HEK293 (cell line): ENCODE results near the gene LAMC3.
A peak's percentile ranks its signal among the peaks of the same experiment; 100 is the strongest.

Source experiments
- CTCF ChIA-PET: fragments of 350-600 bp; formaldehyde crosslinking; extraction: SDS; loops from one replicate; lab custom pipeline; 2021; ENCODE audit warnings: antibody characterized with exemption; lab: Yijun Ruan, JAX
- POLR2A ChIA-PET: fragments of 300-600 bp; formaldehyde crosslinking; extraction: SDS; loops from one replicate; lab custom pipeline; 2020; ENCODE audit warnings: antibody characterized with exemption, inconsistent platforms; lab: Yijun Ruan, JAX
- H3K27ac ChIP-seq: fragments of 200-500 bp; sonication (Bioruptor generic); 2 replicates; pipeline ENCODE4 v1.5.1; 2014; ENCODE audit warnings: low read depth, low read length, control low read depth, inconsistent platforms; ENCODE audit errors: extremely low read depth
- H3K36me3 ChIP-seq, 2 experiments: fragments of 200-500 bp in 1 of 2; sonication (Bioruptor generic) in 1 of 2; 1 replicate in 1 of 2; 2 replicates in 1 of 2; pipeline ENCODE4 v1.5.1; 2014 to 2017; ENCODE audit warnings: inconsistent platforms in 2 of 2, low read length in 2 of 2; ENCODE audit not compliant: control insufficient read depth in 2 of 2, insufficient read depth in 1 of 2
- H3K4me1 ChIP-seq: fragments of 200-500 bp; sonication (Bioruptor generic); 2 replicates; pipeline ENCODE4 v1.5.1; 2014; ENCODE audit warnings: mild to moderate bottlenecking, low read length, inconsistent platforms; ENCODE audit not compliant: control insufficient read depth, insufficient read depth
- H3K4me3 ChIP-seq: 2 replicates; pipeline ENCODE4 v1.5.1; 2011; ENCODE audit warnings: low read depth, mild to moderate bottlenecking, control low read depth, low read length, moderate library complexity
- H3K9me3 ChIP-seq: fragments of 200-500 bp; sonication (Bioruptor generic); 2 replicates; pipeline ENCODE4 v1.5.1; 2014; ENCODE audit warnings: low read depth, low read length, inconsistent platforms; ENCODE audit not compliant: control insufficient read depth, insufficient read depth
- GLI2 ChIP-seq: fragments of 450-650 bp; formaldehyde crosslinking; IDR thresholded peaks from 2 replicates; pipeline ENCODE4; 2017; ENCODE audit warnings: missing biosample characterization, missing genetic modification characterization, low read depth, borderline replicate concordance
- KLF17 ChIP-seq: fragments of 450-650 bp; formaldehyde crosslinking; IDR thresholded peaks from 2 replicates; pipeline ENCODE4 v1.5.1; 2016; ENCODE audit warnings: missing biosample characterization, missing genetic modification characterization
- KLF9 ChIP-seq: fragments of 450-650 bp; formaldehyde crosslinking; IDR thresholded peaks from 2 replicates; pipeline ENCODE4 v1.5.1; 2016; ENCODE audit warnings: missing biosample characterization, missing genetic modification characterization, low read depth
- PBX3 ChIP-seq: sonication (generic); formaldehyde crosslinking; IDR thresholded peaks from 2 replicates; pipeline ENCODE4 v1.8.1; 2022; ENCODE audit warnings: mild to moderate bottlenecking, moderate library complexity, missing genetic modification reagents
- PRDM6 ChIP-seq: fragments of 450-650 bp; formaldehyde crosslinking; IDR thresholded peaks from 2 replicates; pipeline ENCODE4 v1.5.1; 2017; ENCODE audit warnings: missing biosample characterization, missing genetic modification characterization
- TSHZ1 ChIP-seq: fragments of 450-650 bp; formaldehyde crosslinking; IDR thresholded peaks from 2 replicates; pipeline ENCODE4 v1.5.1; 2016; ENCODE audit warnings: missing biosample characterization, missing genetic modification characterization, borderline replicate concordance
- ZEB2 ChIP-seq: fragments of 450-650 bp; formaldehyde crosslinking; IDR thresholded peaks from 2 replicates; pipeline ENCODE4 v1.5.1; 2016; ENCODE audit warnings: missing biosample characterization, missing genetic modification characterization
- ZIC2 ChIP-seq: fragments of 450-650 bp; formaldehyde crosslinking; IDR thresholded peaks from 2 replicates; pipeline ENCODE4 v1.5.1; 2016; ENCODE audit warnings: missing biosample characterization, missing genetic modification characterization
- ZNF600 ChIP-seq: fragments of 450-650 bp; formaldehyde crosslinking; IDR thresholded peaks from 2 replicates; pipeline ENCODE4 v1.5.1; 2016; ENCODE audit warnings: missing biosample characterization, missing genetic modification characterization
- ZNF792 ChIP-seq: fragments of 450-650 bp; formaldehyde crosslinking; IDR thresholded peaks from 2 replicates; pipeline ENCODE4 v1.5.1; 2016; ENCODE audit warnings: missing biosample characterization, missing genetic modification characterization
- ZSCAN16 ChIP-seq: fragments of 450-650 bp; formaldehyde crosslinking; IDR thresholded peaks from 2 replicates; pipeline ENCODE4 v1.5.1; 2016; ENCODE audit warnings: missing biosample characterization, missing genetic modification characterization

Gene LAMC3

GRCh38 chr9:131111186-131111853, 102.3 kb downstream of the LAMC3 start:
- Histone ChIP-seq H3K4me1 (no peaks in the 10 kb centered on the region), H3K4me3 (no peak overlapping the region), H3K9me3 (no peaks in the 10 kb centered on the region), H3K27ac (no peak overlapping the region), H3K36me3 (peaks cover 0 to 7% of the 10 kb centered on the region in 2 experiments; a peak in 1 of 3 replicates)
- ChIA-PET CTCF (interaction anchor here (0.6 to 2.5 kb wide), 2 partner anchors 11 to 54 kb away, joined by 3 to 15 read pairs; no protein-coding TSS in a partner anchor), POLR2A (interaction anchor here (0.6 to 2.0 kb wide), 3 partner anchors 14 to 317 kb away, joined by 3 to 10 read pairs (median 4); partner anchors contain the start of gene NUP214)
- TF ChIP-seq GLI2 (tag by site-specific recombination), result no peak
- TF ChIP-seq PRDM6 (tag by site-specific recombination), result no peak
- no peak for TF ChIP-seq ZNF792 (tag by site-specific recombination)
- TF ChIP-seq ZSCAN16, result no peak
- no peak for TF ChIP-seq KLF9 (tag by site-specific recombination)
- no peak for TF ChIP-seq ZEB2

GRCh38 chr9:131111854-131112311, 102.9 kb downstream of the LAMC3 start:
- no peak overlapping the region for H3K27ac ChIP-seq
- CTCF ChIA-PET, result interaction anchor here (0.6 to 2.5 kb wide), 2 partner anchors 12 to 54 kb away, joined by 3 to 15 read pairs; no protein-coding TSS in a partner anchor
- no peaks in the 10 kb centered on the region for H3K4me1 ChIP-seq
- H3K36me3 ChIP-seq, result peaks cover 0 to 7% of the 10 kb centered on the region in 2 experiments; a peak in 1 of 3 replicates
- no peaks in the 10 kb centered on the region for H3K9me3 ChIP-seq
- no peak overlapping the region for H3K4me3 ChIP-seq
- POLR2A ChIA-PET, result interaction anchor here (1.7 to 2.4 kb wide), 2 partner anchors 13 to 15 kb away, joined by 4 to 11 read pairs; partner anchors contain the start of genes AIF1L and NUP214
- TF ChIP-seq PBX3 (CRISPR knock-in tag) (no peak), TSHZ1 (tag by site-specific recombination) (no peak), ZIC2 (tag by site-specific recombination) (0 out of 2 replicates have a peak, but pooled peaks have one; percentile 11), KLF17 (no peak), ZNF600 (no peak)
